ENCODE data around the gene STAT3. TPM values are rescaled to one million over a fixed set of nuclear protein-coding genes. Genes with fewer than 3 reads are reported as not detected.

The STAT3 gene
- total and polyA plus RNA-seq, 9 of the 15 experiments (the other 6 are each of a cell fraction or from before 2014, with no cell fraction given) = 90.0 to 179 (median 114) TPM

DNA sequence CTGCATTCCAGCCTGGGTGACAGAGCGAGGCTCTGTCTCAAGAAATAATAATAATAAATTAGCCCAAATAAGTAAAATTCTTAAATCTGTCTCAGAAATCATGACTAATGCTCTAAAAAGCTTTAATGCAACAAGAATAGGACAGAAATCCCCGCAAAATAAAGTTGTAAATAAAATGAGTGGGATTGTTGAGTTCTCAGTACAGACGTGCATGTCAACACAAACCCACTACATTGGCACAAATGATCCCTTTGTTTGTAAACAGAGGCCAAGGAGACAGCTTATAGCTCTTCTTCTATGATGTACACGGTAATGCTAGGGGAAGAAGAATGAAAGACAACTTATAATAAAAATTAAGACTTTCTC, 118.1 kb downstream of the STAT3 start:
- in situ Hi-C loops (cut with MboI) = no loop called here

GRCh38 chr17:42268236-42268635, 120.0 kb downstream of the STAT3 start:
- H2AFZ ChIP-seq (ENCODE audit: low read depth, low read length) = no peak overlapping the region
- in situ Hi-C loops (cut with MboI) = no loop called here
- ChIA-PET POLR2A (interaction anchor here (0.6 to 5.2 kb wide), 6 partner anchors 9 to 163 kb away, joined by 3 to 41 read pairs (median 6); no protein-coding TSS in a partner anchor), CTCF (ENCODE audit: low intra/inter-chr PET ratio) (no interaction called here)
- H3K4me1 ChIP-seq (replicated peaks in 1 of 2; ENCODE audit: control insufficient read depth in 2 of 2, insufficient read depth in 2 of 2, low read length in 2 of 2) = peaks cover 14 to 21% of the 10 kb centered on the region in 2 experiments
- WGBS (ENCODE audit: insufficient coverage, low coverage, missing lambda C conversion rate) = 26% methylated on average over 5 of the region's 5 CpGs
- H3K4me3 ChIP-seq = no peak overlapping the region
- FAIRE-seq (no peak), ATAC-seq (peak; percentile 52), DNase-seq (ENCODE audit: extremely low read depth in 1 of 4, low spot score in 3 of 4) (no peak)
- no TSS peak for BruUV-seq (replicated peaks)
- peak overlapping the region in 1 of 2 experiments; percentile 84; a peak in 2 of 4 replicates for H3K9ac ChIP-seq (ENCODE audit: insufficient read depth in 1 of 2, low read depth in 2 of 2, low read length in 2 of 2)
- peak overlapping the region; percentile 93 for H3K27ac ChIP-seq (ENCODE audit: extremely low read depth, low read depth, low read length)
- H3K4me2 ChIP-seq (ENCODE audit: insufficient read depth, low read length) = peak overlapping the region; percentile 67
- no peaks in the 10 kb centered on the region for H3K9me1 ChIP-seq (ENCODE audit: control insufficient read depth, insufficient read depth, low read length)
- peaks cover 91% of the 10 kb centered on the region for H3K79me2 ChIP-seq (ENCODE audit: control insufficient read depth, insufficient read depth, low read length)
- intact Hi-C loops (cut with micrococcal nuclease) = no loop called here
- H3K9me3 ChIP-seq (replicated peaks; ENCODE audit: control insufficient read depth, insufficient read depth, low read depth, low read length) = no peaks in the 10 kb centered on the region
- no peaks in the 10 kb centered on the region for H4K20me1 ChIP-seq (replicated peaks; ENCODE audit: control insufficient read depth, insufficient read depth, low read length)
- no peaks in the 10 kb centered on the region for H3K27me3 ChIP-seq (ENCODE audit: control insufficient read depth in 2 of 2, insufficient read depth in 2 of 2, low read length in 2 of 2)
- peaks cover 49% of the 10 kb centered on the region for H3K36me3 ChIP-seq (ENCODE audit: control insufficient read depth, insufficient read depth, low read length)
- no peak for TF ChIP-seq PBX2 (CRISPR knock-in tag; IDR thresholded peaks at IDR 0.05; ENCODE audit: low read depth)
- 0 out of 2 replicates have a peak, but pooled peaks have one; percentile 6 for TF ChIP-seq PBX2 (tag; conservative IDR thresholded peaks at IDR 0.05; ENCODE audit: low read depth)
- TF ChIP-seq, protein P1, sequence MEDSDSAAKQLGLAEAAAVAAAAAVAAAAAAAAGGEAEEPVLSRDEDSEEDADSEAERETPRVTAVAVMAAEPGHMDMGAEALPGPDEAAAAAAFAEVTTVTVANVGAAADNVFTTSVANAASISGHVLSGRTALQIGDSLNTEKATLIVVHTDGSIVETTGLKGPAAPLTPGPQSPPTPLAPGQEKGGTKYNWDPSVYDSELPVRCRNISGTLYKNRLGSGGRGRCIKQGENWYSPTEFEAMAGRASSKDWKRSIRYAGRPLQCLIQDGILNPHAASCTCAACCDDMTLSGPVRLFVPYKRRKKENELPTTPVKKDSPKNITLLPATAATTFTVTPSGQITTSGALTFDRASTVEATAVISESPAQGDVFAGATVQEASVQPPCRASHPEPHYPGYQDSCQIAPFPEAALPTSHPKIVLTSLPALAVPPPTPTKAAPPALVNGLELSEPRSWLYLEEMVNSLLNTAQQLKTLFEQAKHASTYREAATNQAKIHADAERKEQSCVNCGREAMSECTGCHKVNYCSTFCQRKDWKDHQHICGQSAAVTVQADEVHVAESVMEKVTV (CRISPR knock-in tag; IDR thresholded peaks at IDR 0.05) = no peak
- TF ChIP-seq, protein P2, sequence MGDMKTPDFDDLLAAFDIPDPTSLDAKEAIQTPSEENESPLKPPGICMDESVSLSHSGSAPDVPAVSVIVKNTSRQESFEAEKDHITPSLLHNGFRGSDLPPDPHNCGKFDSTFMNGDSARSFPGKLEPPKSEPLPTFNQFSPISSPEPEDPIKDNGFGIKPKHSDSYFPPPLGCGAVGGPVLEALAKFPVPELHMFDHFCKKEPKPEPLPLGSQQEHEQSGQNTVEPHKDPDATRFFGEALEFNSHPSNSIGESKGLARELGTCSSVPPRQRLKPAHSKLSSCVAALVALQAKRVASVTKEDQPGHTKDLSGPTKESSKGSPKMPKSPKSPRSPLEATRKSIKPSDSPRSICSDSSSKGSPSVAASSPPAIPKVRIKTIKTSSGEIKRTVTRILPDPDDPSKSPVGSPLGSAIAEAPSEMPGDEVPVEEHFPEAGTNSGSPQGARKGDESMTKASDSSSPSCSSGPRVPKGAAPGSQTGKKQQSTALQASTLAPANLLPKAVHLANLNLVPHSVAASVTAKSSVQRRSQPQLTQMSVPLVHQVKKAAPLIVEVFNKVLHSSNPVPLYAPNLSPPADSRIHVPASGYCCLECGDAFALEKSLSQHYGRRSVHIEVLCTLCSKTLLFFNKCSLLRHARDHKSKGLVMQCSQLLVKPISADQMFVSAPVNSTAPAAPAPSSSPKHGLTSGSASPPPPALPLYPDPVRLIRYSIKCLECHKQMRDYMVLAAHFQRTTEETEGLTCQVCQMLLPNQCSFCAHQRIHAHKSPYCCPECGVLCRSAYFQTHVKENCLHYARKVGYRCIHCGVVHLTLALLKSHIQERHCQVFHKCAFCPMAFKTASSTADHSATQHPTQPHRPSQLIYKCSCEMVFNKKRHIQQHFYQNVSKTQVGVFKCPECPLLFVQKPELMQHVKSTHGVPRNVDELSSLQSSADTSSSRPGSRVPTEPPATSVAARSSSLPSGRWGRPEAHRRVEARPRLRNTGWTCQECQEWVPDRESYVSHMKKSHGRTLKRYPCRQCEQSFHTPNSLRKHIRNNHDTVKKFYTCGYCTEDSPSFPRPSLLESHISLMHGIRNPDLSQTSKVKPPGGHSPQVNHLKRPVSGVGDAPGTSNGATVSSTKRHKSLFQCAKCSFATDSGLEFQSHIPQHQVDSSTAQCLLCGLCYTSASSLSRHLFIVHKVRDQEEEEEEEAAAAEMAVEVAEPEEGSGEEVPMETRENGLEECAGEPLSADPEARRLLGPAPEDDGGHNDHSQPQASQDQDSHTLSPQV (IDR thresholded peaks at IDR 0.05) = 0 out of 2 replicates have a peak, but pooled peaks have one; percentile 50

More for the DNA sequence above, 118.1 kb downstream of the STAT3 start:
- H3K4me2 ChIP-seq (ENCODE audit: insufficient read depth, low read length) = peak overlapping the region; percentile 67
- H3K79me2 ChIP-seq (ENCODE audit: control insufficient read depth, insufficient read depth, low read length) = peaks cover 100% of the 10 kb centered on the region
- ChIA-PET POLR2A (interaction anchor here (0.6 to 5.2 kb wide), 10 partner anchors 9 to 554 kb away, joined by 3 to 41 read pairs (median 4); no protein-coding TSS in a partner anchor), CTCF (ENCODE audit: low intra/inter-chr PET ratio) (no interaction called here)
- intact Hi-C loops (cut with micrococcal nuclease) = no loop called here
- 42% methylated on average over 4 of the region's 4 CpGs for WGBS (ENCODE audit: insufficient coverage, low coverage, missing lambda C conversion rate)
- no peaks in the 10 kb centered on the region for H3K9me3 ChIP-seq (replicated peaks; ENCODE audit: control insufficient read depth, insufficient read depth, low read depth, low read length)
- H3K27me3 ChIP-seq (ENCODE audit: control insufficient read depth in 2 of 2, insufficient read depth in 2 of 2, low read length in 2 of 2) = no peaks in the 10 kb centered on the region
- no peak overlapping the region for H2AFZ ChIP-seq (ENCODE audit: low read depth, low read length)
- no peak for TF ChIP-seq NR3C1 (CRISPR knock-in tag; IDR thresholded peaks at IDR 0.05)
- no peak for TF ChIP-seq NR2C2 (CRISPR knock-in tag; IDR thresholded peaks at IDR 0.05)
- TF ChIP-seq NR2C2 (tag; IDR thresholded peaks at IDR 0.05) = 0 out of 2 replicates have a peak, but pooled peaks have one; percentile 5
- peak; percentile 24; the same call in 1 of the 2 replicates for TF ChIP-seq ADNP (tag; IDR thresholded peaks at IDR 0.05)
- no TSS peak for BruUV-seq (replicated peaks)
- H3K9me1 ChIP-seq (ENCODE audit: control insufficient read depth, insufficient read depth, low read length) = no peaks in the 10 kb centered on the region
- DNase-seq (ENCODE audit: extremely low read depth in 1 of 4, low spot score in 3 of 4) (no peak), ATAC-seq (no peak), FAIRE-seq (no peak)
- peaks cover 55% of the 10 kb centered on the region for H3K36me3 ChIP-seq (ENCODE audit: control insufficient read depth, insufficient read depth, low read length)
- H3K4me1 ChIP-seq (replicated peaks in 1 of 2; ENCODE audit: control insufficient read depth in 2 of 2, insufficient read depth in 2 of 2, low read length in 2 of 2) = peaks cover 14 to 21% of the 10 kb centered on the region in 2 experiments
- peak overlapping the region in 1 of 2 experiments; percentile 84; a peak in 2 of 4 replicates for H3K9ac ChIP-seq (ENCODE audit: insufficient read depth in 1 of 2, low read depth in 2 of 2, low read length in 2 of 2)
- H4K20me1 ChIP-seq (replicated peaks; ENCODE audit: control insufficient read depth, insufficient read depth, low read length) = no peaks in the 10 kb centered on the region
- H3K4me3 ChIP-seq = 0 out of 2 replicates have a peak overlapping the region, but pooled peaks have one; percentile 81
- H3K27ac ChIP-seq (ENCODE audit: extremely low read depth, low read depth, low read length) = peak overlapping the region; percentile 93
